WTC11 (cell line): ENCODE measurements around the gene PLD5. TPM values are rescaled to one million over a fixed set of nuclear protein-coding genes. Genes with fewer than 3 reads are reported as not detected.

ENCODE experiments used
- ATAC-seq: fragments of 200-7000 bp; cut with Tn5 transposase; 2 replicates; pipeline ENCODE4 v1.10.0; 2021; ENCODE audit warnings: mild to moderate bottlenecking, moderate library complexity
- CTCF ChIA-PET: fragments of 300-600 bp; sonication (Branson Sonifier 250); formaldehyde crosslinking; loops from one replicate; lab custom pipeline; 2021; ENCODE audit warnings: antibody characterized with exemption; lab: Charles Lee
- POLR2A ChIA-PET: fragments of 350-600 bp; sonication (Branson Sonifier 250); formaldehyde crosslinking; loops from one replicate; lab custom pipeline; 2021; ENCODE audit warnings: antibody characterized with exemption; lab: Charles Lee
- DNase-seq: peaks from one replicate; pipeline ENCODE4 v3.0.0; 2021; ENCODE audit warnings: low spot score
- H3K27ac Mint-ChIP-seq: 2 replicates; pipeline ENCODE4 v1.8.0; 2021; ENCODE audit warnings: mixed read lengths
- H3K27me3 Mint-ChIP-seq: 2 replicates; pipeline ENCODE4 v1.8.0; 2021; ENCODE audit warnings: low read depth, mild to moderate bottlenecking, moderate library complexity, mixed read lengths
- H3K36me3 Mint-ChIP-seq: 2 replicates; pipeline ENCODE4 v1.8.0; 2021; ENCODE audit warnings: mixed read lengths
- H3K4me1 Mint-ChIP-seq: 2 replicates; pipeline ENCODE4 v1.8.0; 2022; ENCODE audit warnings: mixed read lengths
- H3K4me3 Mint-ChIP-seq: 2 replicates; pipeline ENCODE4 v1.8.0; 2021; ENCODE audit warnings: mild to moderate bottlenecking, moderate library complexity, mixed read lengths
- H3K9me3 Mint-ChIP-seq: 2 replicates; pipeline ENCODE4 v1.8.0; 2021; ENCODE audit warnings: mixed read lengths
- AFF4 ChIP-seq: sonication (generic); formaldehyde crosslinking; IDR thresholded peaks from 2 replicates; pipeline ENCODE4 v1.8.1; 2023; ENCODE audit warnings: mild to moderate bottlenecking, missing genetic modification reagents, borderline replicate concordance
- ELF4 ChIP-seq: sonication (generic); formaldehyde crosslinking; IDR thresholded peaks from 2 replicates; pipeline ENCODE4 v1.8.1; 2022; ENCODE audit warnings: low read depth, mild to moderate bottlenecking, moderate library complexity, missing genetic modification reagents
- EMX1 ChIP-seq: fragments of 250-450 bp; sonication (Bioruptor Pico); IDR thresholded peaks from 2 replicates; pipeline ENCODE4 v1.8.0; 2021; ENCODE audit warnings: mild to moderate bottlenecking
- FOXP4 ChIP-seq: sonication (generic); formaldehyde crosslinking; IDR thresholded peaks from 2 replicates; pipeline ENCODE4 v1.8.0; 2022; ENCODE audit warnings: mild to moderate bottlenecking, missing genetic modification reagents
- MYBL2 ChIP-seq: sonication (generic); formaldehyde crosslinking; IDR thresholded peaks from 2 replicates; pipeline ENCODE4 v1.8.1; 2023; ENCODE audit warnings: mild to moderate bottlenecking, moderate library complexity, missing genetic modification reagents
- NFYB ChIP-seq: sonication (generic); formaldehyde crosslinking; conservative IDR thresholded peaks from 2 replicates; pipeline ENCODE4 v1.8.0; 2022; ENCODE audit warnings: low read depth, missing genetic modification reagents
- NR3C1 ChIP-seq: sonication (generic); formaldehyde crosslinking; conservative IDR thresholded peaks from 2 replicates; pipeline ENCODE4 v1.8.1; 2023; ENCODE audit warnings: low read depth, mild to moderate bottlenecking, missing genetic modification reagents
- PRRX2 ChIP-seq: fragments of 250-450 bp; sonication (Bioruptor Pico); IDR thresholded peaks from 2 replicates; pipeline ENCODE4 v1.8.0; 2021; ENCODE audit warnings: mild to moderate bottlenecking
- ZNF219 ChIP-seq: sonication (generic); formaldehyde crosslinking; IDR thresholded peaks from 2 replicates; pipeline ENCODE4 v1.8.0; 2023; ENCODE audit warnings: missing genetic modification reagents, mild to moderate bottlenecking, borderline replicate concordance
- ZNF263 ChIP-seq: sonication (generic); formaldehyde crosslinking; IDR thresholded peaks from 2 replicates; pipeline ENCODE4 v1.8.1; 2022; ENCODE audit warnings: low read depth, mild to moderate bottlenecking, moderate library complexity, missing genetic modification reagents
- ZNF416 ChIP-seq: fragments of 250-450 bp; sonication (Bioruptor Pico); IDR thresholded peaks from 2 replicates; pipeline ENCODE4 v1.9.0; 2021; ENCODE audit warnings: mild to moderate bottlenecking, inconsistent platforms
- total RNA-seq: library from RNA; stranded (reverse); gene quantifications from 3 replicates; pipeline ENCODE4 v1.2.3, GENCODE V29; 2021
- TF ChIP-seq, protein P1 (sequence below): sonication (generic); formaldehyde crosslinking; IDR thresholded peaks from 2 replicates; pipeline ENCODE4 v1.8.1; 2023; ENCODE audit warnings: mild to moderate bottlenecking, missing genetic modification reagents
- TF ChIP-seq, protein P2 (sequence below): sonication (generic); formaldehyde crosslinking; IDR thresholded peaks from 2 replicates; pipeline ENCODE4 v1.8.0; 2023; ENCODE audit warnings: mild to moderate bottlenecking, missing genetic modification reagents
- TF ChIP-seq, protein P3 (sequence below): sonication (generic); formaldehyde crosslinking; IDR thresholded peaks from 2 replicates; pipeline ENCODE4 v1.8.1; 2022; ENCODE audit warnings: missing genetic modification reagents, borderline replicate concordance

Gene PLD5
- total RNA-seq, 1 experiment from 2014 or later, result 6.4 TPM

DNA sequence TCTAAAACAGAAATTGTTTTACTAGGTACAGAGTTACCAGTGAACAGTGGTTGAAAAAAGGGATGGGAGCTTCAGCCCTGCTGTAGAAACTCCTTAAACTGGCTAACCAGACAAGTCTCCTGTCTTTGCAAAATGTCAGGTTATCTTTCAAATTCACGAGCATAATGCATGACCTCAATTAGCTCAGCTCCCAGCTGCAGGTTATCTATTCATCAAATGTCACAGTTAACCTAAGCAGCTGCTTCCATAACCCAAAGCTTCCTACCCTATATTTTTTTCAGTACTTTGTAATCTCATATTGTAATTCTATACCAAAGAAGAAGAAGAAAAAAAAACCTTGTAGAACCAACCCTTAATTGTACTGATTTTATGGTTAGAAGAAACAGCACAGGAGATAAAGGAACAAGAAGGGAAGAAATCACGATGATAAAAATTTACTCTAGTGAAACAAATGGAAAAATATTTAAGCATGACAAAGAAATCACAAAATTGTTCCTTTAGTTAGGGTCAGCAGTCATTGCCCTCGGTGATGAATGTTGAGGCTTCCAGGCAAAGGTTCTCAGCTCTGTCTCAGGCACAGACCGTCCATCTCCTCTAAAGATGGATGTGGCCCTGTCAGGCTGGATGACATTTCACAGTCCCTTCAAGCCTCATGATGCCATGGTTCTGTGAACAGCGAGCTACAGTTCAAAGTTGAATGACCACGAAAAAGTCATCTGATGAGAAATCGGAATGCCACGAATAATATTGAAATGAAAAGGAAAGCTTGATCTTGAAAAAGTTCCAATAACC is 95.9 kb downstream of the PLD5 start:
- Mint-ChIP-seq H3K9me3 (peaks cover 11% of the 10 kb centered on the region), H3K4me1 (peaks cover 4% of the 10 kb centered on the region), H3K27ac (peak overlapping the region; percentile 69; the same call in 1 of the 2 replicates), H3K4me3 (no peak overlapping the region), H3K36me3 (no peaks in the 10 kb centered on the region), H3K27me3 (no peaks in the 10 kb centered on the region)
- DNase-seq (no peak), ATAC-seq (no peak)
- ChIA-PET CTCF (no interaction called here), POLR2A (interaction anchor here (0.6 kb wide), 1 partner anchor 505 kb away, joined by 7 read pairs; no protein-coding TSS in a partner anchor)
- TF ChIP-seq ZNF416 (CRISPR knock-in tag) (no peak), ZNF219 (CRISPR knock-in tag) (no peak), MYBL2 (no peak), ZNF263 (CRISPR knock-in tag) (no peak), PRRX2 (CRISPR knock-in tag) (no peak), ELF4 (CRISPR knock-in tag) (no peak), FOXP4 (no peak), NR3C1 (CRISPR knock-in tag) (no peak), EMX1 (CRISPR knock-in tag) (no peak), NFYB (CRISPR knock-in tag) (no peak), AFF4 (CRISPR knock-in tag) (no peak)
- TF ChIP-seq, protein P1, sequence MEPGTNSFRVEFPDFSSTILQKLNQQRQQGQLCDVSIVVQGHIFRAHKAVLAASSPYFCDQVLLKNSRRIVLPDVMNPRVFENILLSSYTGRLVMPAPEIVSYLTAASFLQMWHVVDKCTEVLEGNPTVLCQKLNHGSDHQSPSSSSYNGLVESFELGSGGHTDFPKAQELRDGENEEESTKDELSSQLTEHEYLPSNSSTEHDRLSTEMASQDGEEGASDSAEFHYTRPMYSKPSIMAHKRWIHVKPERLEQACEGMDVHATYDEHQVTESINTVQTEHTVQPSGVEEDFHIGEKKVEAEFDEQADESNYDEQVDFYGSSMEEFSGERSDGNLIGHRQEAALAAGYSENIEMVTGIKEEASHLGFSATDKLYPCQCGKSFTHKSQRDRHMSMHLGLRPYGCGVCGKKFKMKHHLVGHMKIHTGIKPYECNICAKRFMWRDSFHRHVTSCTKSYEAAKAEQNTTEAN, result no peak
- TF ChIP-seq, protein P2, sequence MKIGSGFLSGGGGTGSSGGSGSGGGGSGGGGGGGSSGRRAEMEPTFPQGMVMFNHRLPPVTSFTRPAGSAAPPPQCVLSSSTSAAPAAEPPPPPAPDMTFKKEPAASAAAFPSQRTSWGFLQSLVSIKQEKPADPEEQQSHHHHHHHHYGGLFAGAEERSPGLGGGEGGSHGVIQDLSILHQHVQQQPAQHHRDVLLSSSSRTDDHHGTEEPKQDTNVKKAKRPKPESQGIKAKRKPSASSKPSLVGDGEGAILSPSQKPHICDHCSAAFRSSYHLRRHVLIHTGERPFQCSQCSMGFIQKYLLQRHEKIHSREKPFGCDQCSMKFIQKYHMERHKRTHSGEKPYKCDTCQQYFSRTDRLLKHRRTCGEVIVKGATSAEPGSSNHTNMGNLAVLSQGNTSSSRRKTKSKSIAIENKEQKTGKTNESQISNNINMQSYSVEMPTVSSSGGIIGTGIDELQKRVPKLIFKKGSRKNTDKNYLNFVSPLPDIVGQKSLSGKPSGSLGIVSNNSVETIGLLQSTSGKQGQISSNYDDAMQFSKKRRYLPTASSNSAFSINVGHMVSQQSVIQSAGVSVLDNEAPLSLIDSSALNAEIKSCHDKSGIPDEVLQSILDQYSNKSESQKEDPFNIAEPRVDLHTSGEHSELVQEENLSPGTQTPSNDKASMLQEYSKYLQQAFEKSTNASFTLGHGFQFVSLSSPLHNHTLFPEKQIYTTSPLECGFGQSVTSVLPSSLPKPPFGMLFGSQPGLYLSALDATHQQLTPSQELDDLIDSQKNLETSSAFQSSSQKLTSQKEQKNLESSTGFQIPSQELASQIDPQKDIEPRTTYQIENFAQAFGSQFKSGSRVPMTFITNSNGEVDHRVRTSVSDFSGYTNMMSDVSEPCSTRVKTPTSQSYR (CRISPR knock-in tag), result no peak
- TF ChIP-seq, protein P3, sequence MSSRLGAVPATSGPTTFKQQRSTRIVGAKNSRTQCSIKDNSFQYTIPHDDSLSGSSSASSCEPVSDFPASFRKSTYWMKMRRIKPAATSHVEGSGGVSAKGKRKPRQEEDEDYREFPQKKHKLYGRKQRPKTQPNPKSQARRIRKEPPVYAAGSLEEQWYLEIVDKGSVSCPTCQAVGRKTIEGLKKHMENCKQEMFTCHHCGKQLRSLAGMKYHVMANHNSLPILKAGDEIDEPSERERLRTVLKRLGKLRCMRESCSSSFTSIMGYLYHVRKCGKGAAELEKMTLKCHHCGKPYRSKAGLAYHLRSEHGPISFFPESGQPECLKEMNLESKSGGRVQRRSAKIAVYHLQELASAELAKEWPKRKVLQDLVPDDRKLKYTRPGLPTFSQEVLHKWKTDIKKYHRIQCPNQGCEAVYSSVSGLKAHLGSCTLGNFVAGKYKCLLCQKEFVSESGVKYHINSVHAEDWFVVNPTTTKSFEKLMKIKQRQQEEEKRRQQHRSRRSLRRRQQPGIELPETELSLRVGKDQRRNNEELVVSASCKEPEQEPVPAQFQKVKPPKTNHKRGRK (CRISPR knock-in tag), result no peak
